GM12891 (cell line): ENCODE data around the gene GPSM3.
"Not testable (repeated sequence)": the region's sequence is repeated elsewhere in the genome, so short reads cannot be mapped to it uniquely, and the experiment has no call there.

Experiments used
- DNase-seq: peaks from one replicate; pipeline ENCODE4 v3.0.0; 2011; ENCODE audit warnings: low spot score; ENCODE audit not compliant: insufficient read length
- FAIRE-seq: peaks from 2 replicates; lab custom pipeline; 2011; peaks lifted over from hg19 to GRCh38; lab: Jason Lieb, UNC
- PAX5 ChIP-seq: IDR thresholded peaks from 2 replicates; pipeline ENCODE4 v1.6.1; 2011; ENCODE audit warnings: low read length, moderate library complexity, mild to moderate bottlenecking; ENCODE audit not compliant: insufficient read depth, severe bottlenecking
- POLR2A ChIP-seq: IDR thresholded peaks from 2 replicates; pipeline ENCODE4 v1.6.1; 2011; ENCODE audit warnings: low read depth, low read length, control low read depth
- POLR2AphosphoS5 ChIP-seq: IDR thresholded peaks from 2 replicates; pipeline ENCODE4 v1.6.1; 2011; ENCODE audit warnings: low read depth, low read length, control low read depth
- POU2F2 ChIP-seq: IDR thresholded peaks from 2 replicates; pipeline ENCODE4 v1.6.1; 2011; ENCODE audit warnings: low read depth, mild to moderate bottlenecking, control low read depth, low read length, moderate library complexity
- SPI1 ChIP-seq: IDR thresholded peaks from 2 replicates; pipeline ENCODE4 v1.6.1; 2011; ENCODE audit warnings: low read depth, low read length, control low read depth
- TAF1 ChIP-seq: IDR thresholded peaks from 2 replicates; pipeline ENCODE4 v1.6.1; 2011; ENCODE audit warnings: low read depth, low read length, control low read depth

GPSM3 gene

DNA sequence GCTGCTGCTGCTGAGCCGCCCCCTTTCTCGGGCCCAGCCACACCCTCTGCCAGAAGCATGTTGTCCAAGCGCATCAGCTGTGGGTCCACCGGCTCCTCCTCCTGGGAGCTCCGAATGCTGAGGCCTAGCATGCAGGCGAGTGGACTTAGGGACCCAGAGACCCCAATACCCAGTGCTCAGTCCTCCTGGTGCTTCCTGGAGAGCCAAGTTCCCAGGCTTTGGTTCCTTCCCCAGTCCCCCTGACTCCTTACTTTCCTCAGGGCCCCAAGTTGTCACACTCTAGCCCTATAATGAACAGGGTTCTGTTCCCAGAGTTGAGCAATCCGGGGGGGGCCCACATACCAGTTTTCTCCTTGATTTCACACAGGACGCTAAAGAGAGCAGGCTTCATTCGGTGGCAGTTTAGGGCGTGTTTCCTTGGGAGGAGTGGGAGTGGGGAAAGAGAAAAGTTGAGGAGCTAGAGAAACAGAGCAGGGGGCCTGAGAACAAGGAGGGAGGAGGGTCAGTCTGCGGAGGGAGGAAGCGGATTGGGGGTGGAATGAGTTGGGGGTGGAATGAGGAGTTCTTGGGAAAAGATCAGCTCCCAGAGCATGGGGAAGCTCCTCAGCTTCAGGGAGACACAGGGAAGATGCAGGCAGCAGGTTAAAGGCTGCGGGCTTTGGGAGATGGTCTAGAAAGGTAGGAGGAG is 3.9 kb downstream of the GPSM3 start:
- DNase-seq (no peak), FAIRE-seq (no peak)
- TF ChIP-seq POU2F2, result no peak
- no peak for TF ChIP-seq POLR2AphosphoS5
- no peak for TF ChIP-seq PAX5
- no peak for TF ChIP-seq SPI1
- TF ChIP-seq POLR2A, result no peak
- no peak for TF ChIP-seq TAF1

DNA sequence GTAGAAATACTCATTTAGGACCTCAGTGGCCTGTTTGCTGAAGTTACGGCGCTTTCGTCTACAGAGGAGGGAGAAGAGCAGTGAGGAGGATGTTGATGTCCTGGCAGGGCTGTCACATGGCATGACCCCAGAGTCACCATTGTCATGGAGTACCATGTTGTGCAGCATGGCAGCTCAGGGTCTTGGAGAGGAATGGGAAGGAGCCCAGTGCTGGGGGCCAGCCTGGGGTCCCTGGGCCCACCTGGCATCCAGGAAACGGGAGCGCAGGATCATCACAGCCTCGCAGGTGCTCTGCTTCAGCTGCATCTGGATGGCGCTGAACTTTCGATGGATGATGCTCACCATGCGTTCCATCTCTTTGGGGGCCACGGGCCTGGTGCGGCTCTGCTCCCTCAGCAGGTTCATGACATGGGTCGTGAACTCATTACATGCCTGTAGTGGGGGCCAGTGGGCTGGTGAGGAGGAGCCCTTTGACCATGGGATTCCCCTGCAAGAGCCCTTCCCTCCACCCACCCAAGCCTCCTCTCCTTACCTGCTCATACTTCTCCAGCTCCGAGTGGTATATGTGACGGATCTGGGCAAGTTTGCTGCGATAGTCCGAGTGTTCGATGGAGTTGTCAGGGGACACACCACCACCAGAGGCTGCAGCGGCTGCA is 4.6 kb downstream of the GPSM3 start:
- FAIRE-seq, result peak; percentile 58
- DNase-seq, result not testable (repeated sequence)

DNA sequence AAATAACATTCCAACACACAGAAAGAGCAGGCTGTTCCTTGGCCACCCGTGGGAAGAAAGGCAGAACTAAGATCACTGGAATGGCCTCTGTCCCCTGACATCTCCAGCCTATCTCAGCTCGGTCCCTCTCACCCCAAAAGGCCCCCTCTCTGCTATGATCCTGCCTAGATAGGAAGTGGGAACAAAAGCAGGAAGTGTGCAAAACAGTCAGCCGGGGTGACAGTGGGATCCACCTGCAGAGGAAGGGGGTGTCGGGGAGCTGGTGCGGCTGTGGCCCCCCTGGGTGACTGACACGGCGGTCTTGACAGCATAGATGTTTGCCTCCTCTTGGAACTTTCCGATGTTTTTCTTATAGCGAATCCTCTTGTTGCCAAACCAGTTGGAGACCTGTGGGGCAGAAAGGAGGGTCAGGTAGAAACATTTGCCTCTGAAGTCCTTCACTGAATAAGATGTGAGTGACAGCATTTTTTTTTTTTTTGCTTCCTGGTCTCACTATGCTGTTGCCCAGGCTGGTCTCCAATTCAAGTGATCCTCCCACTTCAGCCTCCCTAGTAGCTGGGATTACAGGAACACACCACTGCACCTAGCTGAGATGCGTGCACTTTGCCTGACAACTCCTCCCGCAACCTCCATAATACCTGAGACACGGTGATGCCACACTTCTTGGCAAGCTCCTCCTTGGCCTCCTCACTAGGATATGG is 5.3 kb downstream of the GPSM3 start:
- FAIRE-seq (no peak), DNase-seq (no peak)
- TF ChIP-seq TAF1 (no peak), SPI1 (peak; percentile 63), POLR2AphosphoS5 (no peak), POLR2A (no peak), PAX5 (no peak)

DNA sequence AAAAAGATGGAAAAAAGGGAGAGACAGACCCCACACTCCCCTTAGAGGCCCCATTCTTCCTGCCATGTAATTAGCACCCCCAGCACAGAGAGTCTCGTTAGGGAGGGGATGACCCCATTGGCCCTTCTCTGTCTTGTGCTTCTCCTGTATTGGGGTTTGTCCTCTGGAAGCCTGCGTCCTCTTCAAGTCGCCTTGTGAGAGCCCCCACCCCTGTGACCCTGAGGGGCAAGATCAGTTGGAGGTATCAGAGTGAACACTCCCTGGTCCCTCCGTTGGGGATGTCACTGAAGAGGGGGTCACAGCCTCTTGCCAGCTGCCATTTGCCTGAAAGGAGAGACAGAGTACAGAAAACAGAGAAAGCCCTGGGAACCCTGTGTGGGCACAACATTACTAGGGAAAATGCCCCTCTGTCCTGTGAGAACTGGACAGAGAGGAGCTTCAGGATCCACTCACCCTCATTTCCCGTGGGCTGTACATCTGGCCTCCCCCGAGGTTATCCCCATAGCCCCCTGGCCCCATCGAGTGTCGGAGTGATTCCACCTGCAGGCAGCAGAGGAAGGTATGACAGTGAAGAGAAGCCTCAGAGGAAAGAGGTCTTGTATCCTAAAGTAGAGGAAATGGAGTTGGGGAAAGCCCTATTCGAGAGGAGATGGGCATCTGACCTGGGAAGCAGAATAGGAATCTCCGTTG is 6.1 kb downstream of the GPSM3 start:
- not testable (repeated sequence) for DNase-seq, FAIRE-seq

DNA sequence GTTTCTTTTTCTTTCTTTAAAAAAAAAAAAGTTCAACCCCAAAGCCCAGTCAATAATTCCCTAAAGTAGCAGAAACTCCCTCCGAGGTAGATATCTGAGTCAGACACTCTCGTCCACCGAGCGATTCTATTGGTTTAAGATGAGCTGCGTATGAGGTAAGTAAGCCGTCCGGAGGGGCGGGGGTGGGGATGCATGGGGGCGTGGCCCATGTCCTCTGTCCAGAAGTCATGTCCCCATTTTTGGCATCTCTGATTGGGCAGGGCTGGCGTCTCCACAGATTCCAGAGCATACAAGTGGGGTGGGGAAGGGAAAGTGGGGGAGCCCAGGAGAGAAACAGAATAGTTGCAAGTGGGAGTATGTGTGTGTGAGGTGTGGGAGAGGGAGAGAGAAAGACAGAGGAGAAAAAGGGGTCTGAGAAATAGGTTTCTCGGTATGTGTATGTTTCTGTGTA is 6.7 kb downstream of the GPSM3 start:
- FAIRE-seq, result peak; percentile 73
- DNase-seq, result not testable (repeated sequence)

DNA sequence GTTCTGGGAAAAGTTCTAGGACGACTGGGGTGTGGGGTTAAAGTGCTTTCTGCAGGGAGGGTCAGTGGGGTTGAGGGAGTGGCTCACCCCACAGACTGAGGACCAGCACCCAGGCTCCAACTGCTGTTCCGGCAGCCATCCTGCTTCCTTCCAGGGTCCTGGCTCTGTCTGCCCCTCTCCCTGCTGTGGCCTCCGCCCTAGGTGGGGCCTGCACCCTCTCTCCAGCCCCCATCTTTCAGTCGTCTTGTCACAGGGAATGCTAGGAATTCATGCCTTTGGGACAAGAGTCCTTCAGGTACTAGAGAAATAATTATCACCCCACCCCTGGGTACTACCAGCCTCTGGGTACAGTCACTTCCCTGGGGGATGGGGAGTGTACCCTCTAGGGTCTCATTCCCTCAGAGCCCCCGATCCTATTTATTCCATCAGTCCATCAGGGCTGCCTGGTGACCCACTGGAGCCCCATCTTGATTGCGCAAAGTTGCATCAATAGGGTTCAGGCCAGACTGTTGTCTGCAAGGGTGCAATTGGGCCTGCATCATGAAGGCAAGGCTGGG is 8.3 kb downstream of the GPSM3 start, which contains the start of gene AGER:
Gene AGER (minus strand): TSS at position 170 of the 557 bp plus-strand sequence. CDS start 31 bp downstream, at position 139.
- no peak for FAIRE-seq
- TF ChIP-seq POLR2A, result no peak
- peak; percentile 33; the same call in 1 of the 2 replicates for TF ChIP-seq POLR2AphosphoS5

DNA sequence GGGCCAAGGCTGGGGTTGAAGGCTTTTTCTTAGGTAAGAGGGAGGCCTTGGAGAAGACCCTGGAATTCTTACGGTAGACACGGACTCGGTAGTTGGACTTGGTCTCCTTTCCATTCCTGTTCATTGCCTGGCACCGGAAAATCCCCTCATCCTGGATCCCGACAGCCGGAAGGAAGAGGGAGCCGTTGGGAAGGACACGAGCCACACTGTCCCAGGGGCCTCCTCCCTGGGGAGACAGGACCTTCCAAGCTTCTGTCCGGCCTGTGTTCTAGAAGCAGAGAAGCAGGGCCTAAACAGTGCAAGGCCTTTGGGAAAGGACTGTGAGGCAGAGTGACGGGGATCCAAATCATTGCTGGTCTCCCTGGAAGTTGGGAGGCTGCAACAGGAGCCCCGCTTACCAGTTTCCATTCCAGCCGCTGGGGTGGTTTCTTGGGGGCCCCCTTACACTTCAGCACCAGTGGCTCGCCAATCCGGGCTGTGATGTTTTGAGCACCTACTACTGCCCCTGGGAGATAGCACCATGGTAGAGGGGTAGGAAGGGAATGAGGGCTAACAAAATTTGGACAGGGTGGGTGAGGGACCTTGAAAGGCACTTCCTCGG is 8.9 kb downstream of the GPSM3 start:
- DNase-seq (no peak), FAIRE-seq (no peak)
- TF ChIP-seq POLR2AphosphoS5 (no peak), POLR2A (no peak), PAX5 (no peak), TAF1 (no peak), POU2F2 (no peak), SPI1 (no peak)

More for the DNA sequence above, 8.3 kb downstream of the GPSM3 start, which contains the start of gene AGER:
- no peak for DNase-seq

DNA sequence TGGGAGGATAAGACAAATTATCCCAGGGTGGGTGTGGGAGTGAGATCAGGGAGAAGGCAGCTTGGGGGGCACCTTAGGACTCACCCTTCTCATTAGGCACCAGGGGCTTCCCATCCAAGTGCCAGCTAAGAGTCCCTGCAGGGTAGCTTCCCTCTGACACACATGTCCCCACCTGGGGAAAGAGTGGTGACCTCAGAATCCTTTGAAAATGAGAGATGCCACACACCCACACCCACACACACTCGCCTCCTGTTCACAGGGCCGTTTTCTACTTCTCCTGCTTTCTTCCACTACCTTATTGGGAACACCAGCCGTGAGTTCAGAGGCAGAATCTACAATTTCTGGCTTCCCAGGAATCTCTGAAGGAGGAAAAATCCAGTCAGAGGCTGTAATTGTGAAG is 9.4 kb downstream of the GPSM3 start:
- DNase-seq (no peak), FAIRE-seq (no peak)
- TF ChIP-seq SPI1 (no peak), POU2F2 (no peak), PAX5 (no peak), POLR2AphosphoS5 (no peak), POLR2A (no peak), TAF1 (no peak)

DNA sequence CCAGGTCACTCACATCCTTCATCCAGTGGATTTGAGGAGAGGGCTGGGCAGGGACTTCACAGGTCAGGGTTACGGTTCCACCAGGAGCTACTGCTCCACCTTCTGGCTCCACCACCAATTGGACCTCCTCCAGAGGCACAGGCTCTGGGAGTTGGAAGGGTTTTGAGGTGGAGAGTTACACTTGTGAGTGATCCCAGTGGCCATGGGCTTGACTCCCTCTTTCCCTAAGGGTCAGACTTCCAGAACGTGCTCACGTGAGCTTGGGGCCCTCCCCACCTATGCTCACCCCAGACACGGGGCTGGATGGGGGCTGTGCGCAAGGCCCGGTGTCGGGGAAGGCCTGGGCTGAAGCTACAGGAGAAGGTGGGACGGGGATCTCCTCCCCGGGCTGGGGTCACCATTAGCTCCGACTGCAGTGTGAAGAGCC is 9.9 kb downstream of the GPSM3 start:
- DNase-seq (no peak), FAIRE-seq (no peak)
- TF ChIP-seq TAF1 (no peak), PAX5 (no peak), POU2F2 (no peak), SPI1 (no peak), POLR2A (no peak), POLR2AphosphoS5 (no peak)
